Transverse colon (tissue), 4 donors: ENCODE results near the gene KLHL18. TPM values are rescaled to one million over a fixed set of nuclear protein-coding genes. Genes with fewer than 3 reads are reported as not detected.

Experiments
- DNase-seq: peaks from one replicate; pipeline ENCODE4 v3.0.0-alpha.2; 2019
- H3K27ac ChIP-seq, 4 donors: fragments of 200-600 bp; sonication (generic); 2 replicates each; pipeline ENCODE4 v1.5.1; 2016 to 2018; ENCODE audit warnings: inconsistent platforms in 4 of 4
- H3K27me3 ChIP-seq: fragments of 200-600 bp; sonication (generic); 2 replicates; pipeline ENCODE4 v1.5.1; 2017; ENCODE audit warnings: inconsistent platforms
- H3K36me3 ChIP-seq, 4 donors: fragments of 200-600 bp; sonication (generic); 2 replicates each; pipeline ENCODE4 v1.5.1; 2017 to 2019; ENCODE audit warnings: inconsistent platforms in 4 of 4
- H3K4me1 ChIP-seq, 4 donors: fragments of 200-600 bp; sonication (generic); 2 replicates each; pipeline ENCODE4 v1.5.1; 2017 to 2020; ENCODE audit warnings: inconsistent platforms in 4 of 4
- H3K4me3 ChIP-seq, 4 donors: fragments of 200-600 bp; sonication (generic); 1 replicate in 1 of 4; 2 replicates in 3 of 4; pipeline versions ENCODE4 v1.5.1 to v1.6.1; 2017 to 2019; ENCODE audit warnings: inconsistent platforms in 4 of 4
- H3K9me3 ChIP-seq, 2 donors: fragments of 200-600 bp; sonication (generic); 2 replicates each; pipeline ENCODE4 v1.5.1; 2017 to 2019; ENCODE audit warnings: inconsistent platforms in 2 of 2
- EP300 ChIP-seq: sonication (generic); formaldehyde crosslinking; IDR thresholded peaks from one replicate; pipeline ENCODE4 v1.6.1; 2017; ENCODE audit warnings: antibody characterized with exemption, low read depth
- POLR2A ChIP-seq: fragments of 450-650 bp; IDR thresholded peaks from one replicate; pipeline ENCODE4 v1.6.1; 2016; ENCODE audit warnings: antibody characterized with exemption, mild to moderate bottlenecking, moderate library complexity
- POLR2AphosphoS5 ChIP-seq, 3 donors: sonication (generic); formaldehyde crosslinking; IDR thresholded peaks; one replicate each; pipeline ENCODE4 v1.6.1; 2016; ENCODE audit warnings: antibody characterized with exemption in 3 of 3
- WGBS, 2 donors: methylation state at CpG; one replicate each; pipeline ENCODE4 v1.1.5; 2018; ENCODE audit warnings: low coverage in 1 of 2; 5-methylcytosine and 5-hydroxymethylcytosine counted together
- in situ Hi-C, 4 donors: fragments of 200-750 bp; cut with MboI; loops; one replicate each; pipeline versions ENCODE4 v1.15.0 to v1.15.1; 2017; ENCODE audit warnings: low sequenced_read_pairs in 3 of 4, low pct_ligation_motif_present in 1 of 4, low pct_unique_long_range_greater_than_20kb in 1 of 4
- intact Hi-C: fragments of 100-400 bp; cut with DNase I; formaldehyde crosslinking; loops from one replicate; pipeline ENCODE4 v1.15.1; 2023; ENCODE audit warnings: low total_unique reads
- total RNA-seq, 4 donors: library from RNA; depleted of rRNA; stranded (reverse); fragments of >200 nt; gene quantifications; one replicate each; pipeline ENCODE4 v1.1.0, GENCODE V29; 2016
- TF ChIP-seq, protein P1 (sequence below), 5 experiments: fragments of 200-600 bp in 3 of 5; fragments of 450-650 bp in 2 of 5; sonication (generic) in 3 of 5; IDR thresholded peaks; 1 replicate in 2 of 5; 2 replicates in 3 of 5; pipeline ENCODE4 v1.5.1; 2016 to 2017; ENCODE audit warnings: antibody characterized with exemption in 5 of 5, inconsistent platforms in 3 of 5, mild to moderate bottlenecking in 2 of 5, moderate library complexity in 1 of 5

KLHL18 gene
- total RNA-seq, 4 donors from 2014 or later = 12.2 to 48.6 (median 14.5) TPM

GRCh38 chr3:47265008-47265407 is 17.7 kb upstream of the KLHL18 start:
- no peak for TF ChIP-seq POLR2AphosphoS5 (IDR thresholded peaks at IDR 0.05)
- no peak for TF ChIP-seq EP300
- TF ChIP-seq POLR2A = no peak
- TF ChIP-seq, protein P1, sequence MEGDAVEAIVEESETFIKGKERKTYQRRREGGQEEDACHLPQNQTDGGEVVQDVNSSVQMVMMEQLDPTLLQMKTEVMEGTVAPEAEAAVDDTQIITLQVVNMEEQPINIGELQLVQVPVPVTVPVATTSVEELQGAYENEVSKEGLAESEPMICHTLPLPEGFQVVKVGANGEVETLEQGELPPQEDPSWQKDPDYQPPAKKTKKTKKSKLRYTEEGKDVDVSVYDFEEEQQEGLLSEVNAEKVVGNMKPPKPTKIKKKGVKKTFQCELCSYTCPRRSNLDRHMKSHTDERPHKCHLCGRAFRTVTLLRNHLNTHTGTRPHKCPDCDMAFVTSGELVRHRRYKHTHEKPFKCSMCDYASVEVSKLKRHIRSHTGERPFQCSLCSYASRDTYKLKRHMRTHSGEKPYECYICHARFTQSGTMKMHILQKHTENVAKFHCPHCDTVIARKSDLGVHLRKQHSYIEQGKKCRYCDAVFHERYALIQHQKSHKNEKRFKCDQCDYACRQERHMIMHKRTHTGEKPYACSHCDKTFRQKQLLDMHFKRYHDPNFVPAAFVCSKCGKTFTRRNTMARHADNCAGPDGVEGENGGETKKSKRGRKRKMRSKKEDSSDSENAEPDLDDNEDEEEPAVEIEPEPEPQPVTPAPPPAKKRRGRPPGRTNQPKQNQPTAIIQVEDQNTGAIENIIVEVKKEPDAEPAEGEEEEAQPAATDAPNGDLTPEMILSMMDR (IDR thresholded peaks at IDR 0.05) = no peak
- H3K36me3 ChIP-seq = no peaks in the 10 kb centered on the region
- H3K9me3 ChIP-seq = no peaks in the 10 kb centered on the region
- H3K4me1 ChIP-seq = peaks cover 0 to 5% (median 0%) of the 10 kb centered on the region in 4 donors
- H3K27me3 ChIP-seq = no peaks in the 10 kb centered on the region
- H3K27ac ChIP-seq = no peak overlapping the region
- in situ Hi-C loops (no loop called here), intact Hi-C loops (no loop called here)
- H3K4me3 ChIP-seq = no peak overlapping the region
- no peak for DNase-seq
- 93 to 100% methylated on average over 1 of the region's 1 CpG for WGBS, 2 donors

GRCh38 chr3:47265725-47266428 is 16.9 kb upstream of the KLHL18 start:
- in situ Hi-C loops (no loop called here), intact Hi-C loops (no loop called here)
- Histone ChIP-seq H3K9me3 (no peaks in the 10 kb centered on the region), H3K4me3 (no peak overlapping the region), H3K4me1 (peaks cover 0 to 5% (median 0%) of the 10 kb centered on the region in 4 donors), H3K36me3 (no peaks in the 10 kb centered on the region), H3K27ac (no peak overlapping the region), H3K27me3 (no peaks in the 10 kb centered on the region)
- TF ChIP-seq EP300 = no peak
- no peak for TF ChIP-seq POLR2AphosphoS5 (IDR thresholded peaks at IDR 0.05)
- no peak for TF ChIP-seq POLR2A
- TF ChIP-seq, protein P1 (IDR thresholded peaks at IDR 0.05) = no peak
- 87 to 100% methylated on average over 4 to 10 of the region's 10 CpGs for WGBS, 2 donors
- DNase-seq = no peak

DNA sequence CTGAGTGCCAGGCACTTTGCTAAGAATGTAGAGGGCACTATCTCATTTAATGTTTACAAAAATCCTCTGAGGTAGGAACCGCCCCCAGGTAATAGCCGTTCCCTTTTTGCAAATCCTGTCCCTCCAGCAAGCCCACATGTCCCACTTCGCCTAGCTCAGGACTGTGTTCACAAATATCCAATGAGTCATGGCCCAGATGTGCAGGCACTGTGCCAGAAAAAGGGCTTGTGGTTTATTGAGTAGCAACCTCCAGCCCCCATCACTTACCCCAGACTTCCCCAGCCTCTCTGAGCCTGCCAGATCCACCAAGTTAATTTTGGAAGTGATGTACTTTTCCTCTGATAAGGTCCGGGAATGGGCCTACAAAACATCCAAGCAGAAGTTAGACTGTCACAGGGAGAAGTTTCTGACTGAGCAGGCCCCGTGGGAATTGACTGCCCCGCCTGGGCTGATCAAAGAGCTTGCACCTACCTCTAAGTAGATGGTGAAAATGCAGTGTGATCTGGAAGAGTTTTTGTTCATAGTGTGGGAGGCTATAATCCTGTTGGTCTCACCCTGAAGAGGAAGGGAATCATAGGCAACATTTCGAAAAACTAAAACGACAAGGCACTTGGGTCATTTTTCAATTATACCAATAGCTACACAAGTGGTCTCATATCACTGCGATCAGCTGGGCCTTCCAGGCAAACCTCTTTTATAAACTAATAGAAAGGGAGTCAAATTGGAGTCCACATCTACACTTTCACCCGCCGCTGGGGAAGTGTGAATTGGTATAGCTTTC is 15.8 kb upstream of the KLHL18 start:
- intact Hi-C loops (no loop called here), in situ Hi-C loops (no loop called here)
- Histone ChIP-seq H3K27ac (no peak overlapping the region), H3K36me3 (no peaks in the 10 kb centered on the region), H3K27me3 (no peaks in the 10 kb centered on the region), H3K4me3 (no peak overlapping the region), H3K4me1 (peaks cover 0 to 5% (median 0%) of the 10 kb centered on the region in 4 donors), H3K9me3 (no peaks in the 10 kb centered on the region)
- TF ChIP-seq POLR2A (no peak), EP300 (no peak), POLR2AphosphoS5 (IDR thresholded peaks at IDR 0.05) (no peak)
- TF ChIP-seq, protein P1 (IDR thresholded peaks at IDR 0.05) = no peak
- WGBS, 2 donors = 65 to 70% methylated on average over 7 to 11 of the region's 11 CpGs
- DNase-seq = peak; percentile 63

- H3K9me3 ChIP-seq = no peaks in the 10 kb centered on the region
- intact Hi-C loops (no loop called here), in situ Hi-C loops (no loop called here)
- H3K4me3 ChIP-seq = no peak overlapping the region
- H3K27me3 ChIP-seq = no peaks in the 10 kb centered on the region
- TF ChIP-seq, protein P1 (IDR thresholded peaks at IDR 0.05) = no peak
- TF ChIP-seq POLR2A (no peak), POLR2AphosphoS5 (IDR thresholded peaks at IDR 0.05) (no peak), EP300 (no peak)
- DNase-seq = no peak
- H3K36me3 ChIP-seq = no peaks in the 10 kb centered on the region
- no peak overlapping the region for H3K27ac ChIP-seq
- peaks cover 0 to 5% (median 0%) of the 10 kb centered on the region in 4 donors for H3K4me1 ChIP-seq
Measured at GRCh38 chr3:47267490-47267824, 15.3 kb upstream of the KLHL18 start.
